Measurements from ENCODE around the gene EFHD1. TPM values are rescaled to one million over a fixed set of nuclear protein-coding genes. Genes with fewer than 3 reads are reported as not detected.

The EFHD1 gene
- total and polyA plus RNA-seq, 2 experiments from 2014 or later, result 3.4 to 6.4 TPM

- Histone ChIP-seq H3K79me2 (replicated peaks; ENCODE audit: insufficient read depth) (no peaks in the 10 kb centered on the region), H3K9me2 (ENCODE audit: insufficient read depth) (no peaks in the 10 kb centered on the region), H2AFZ (no peak overlapping the region), H4K20me1 (replicated peaks; ENCODE audit: insufficient read depth) (no peaks in the 10 kb centered on the region; the same call in 1 of the 2 replicates), H3F3A (replicated peaks; ENCODE audit: low read depth) (0 out of 2 replicates have a peak, but pooled peaks cover 5% of the 10 kb centered on the region), H3K27ac (ENCODE audit: low read depth) (no peak overlapping the region), H3K4me1 (ENCODE audit: insufficient read depth) (no peaks in the 10 kb centered on the region), H3K27me3 (ENCODE audit: insufficient read depth) (no peaks in the 10 kb centered on the region), H3K36me3 (ENCODE audit: insufficient read depth) (no peaks in the 10 kb centered on the region), H3K4me3 (no peak overlapping the region), H3K4me2 (no peak overlapping the region)
- TF ChIP-seq STAT1 (IDR thresholded peaks at IDR 0.05; ENCODE audit: unreplicated experiment) (no peak), CREB1 (CRISPR knock-in tag; IDR thresholded peaks at IDR 0.05; ENCODE audit: low read depth) (no peak), ETS1 (IDR thresholded peaks at IDR 0.05) (no peak), ZNF331 (CRISPR knock-in tag; IDR thresholded peaks at IDR 0.05; ENCODE audit: low read depth) (no peak), EZH2phosphoT487 (IDR thresholded peaks at IDR 0.05; ENCODE audit: unreplicated experiment) (no peak), REST (IDR thresholded peaks at IDR 0.05; ENCODE audit: unreplicated experiment) (no peak), NANOG (IDR thresholded peaks at IDR 0.05; ENCODE audit: borderline replicate concordance) (no peak), ZNF462 (CRISPR knock-in tag; IDR thresholded peaks at IDR 0.05) (no peak), JUNB (IDR thresholded peaks at IDR 0.05; ENCODE audit: unreplicated experiment) (no peak), ZNF114 (CRISPR knock-in tag; IDR thresholded peaks at IDR 0.05) (no peak), POLR2AphosphoS5 (IDR thresholded peaks at IDR 0.05; ENCODE audit: low read depth) (no peak)
- Mint-ChIP-seq H3K4me1 (no peaks in the 10 kb centered on the region), H3K27me3 (ENCODE audit: insufficient read depth, low read depth, poor library complexity) (peaks cover 6% of the 10 kb centered on the region), H3K4me3 (no peak overlapping the region), H3K27ac (no peak overlapping the region), H3K36me3 (ENCODE audit: low read depth) (no peaks in the 10 kb centered on the region), H3K9me3 (no peaks in the 10 kb centered on the region; the same call in 2 of the 3 replicates)
- DNase-seq (ENCODE audit: low spot score) (no peak), ATAC-seq (no peak)
These were observed 19.8 kb upstream of the EFHD1 start for GRCh38 chr2:232613538-232614134.

All from GM23338 (cell line).